Uterus (tissue), 4 donors: ENCODE measurements around the gene KCNIP1. TPM values are rescaled to one million over a fixed set of nuclear protein-coding genes. Genes with fewer than 3 reads are reported as not detected.

Source experiments
- DNase-seq, 2 donors: peaks; one replicate each; pipeline ENCODE4 v3.0.0-alpha.2; 2019 to 2020
- H3K27ac ChIP-seq, 2 donors: fragments of 200-600 bp; sonication (generic); 1 replicate in 1 of 2; 2 replicates in 1 of 2; pipeline ENCODE4 v1.5.1; 2016 to 2018
- H3K27me3 ChIP-seq, 2 donors: fragments of 200-600 bp; sonication (generic); one replicate each; pipeline ENCODE4 v1.5.1; 2018 to 2019; ENCODE audit warnings: control low read depth in 1 of 2
- H3K36me3 ChIP-seq, 2 donors: fragments of 200-600 bp; sonication (generic); one replicate each; pipeline ENCODE4 v1.5.1; 2019; ENCODE audit warnings: control low read depth in 1 of 2
- H3K4me1 ChIP-seq, 2 donors: fragments of 200-600 bp; sonication (generic); one replicate each; pipeline ENCODE4 v1.5.1; 2018 to 2019; ENCODE audit warnings: control low read depth in 1 of 2
- H3K4me3 ChIP-seq, 2 donors: fragments of 200-600 bp; sonication (generic); 1 replicate in 1 of 2; 2 replicates in 1 of 2; pipeline ENCODE4 v1.5.1; 2018 to 2019; ENCODE audit warnings: mild to moderate bottlenecking in 1 of 2
- H3K9me3 ChIP-seq, 2 donors: fragments of 200-600 bp; sonication (generic); one replicate each; pipeline ENCODE4 v1.5.1; 2019; ENCODE audit warnings: control low read depth in 1 of 2
- POLR2A ChIP-seq, 2 donors: fragments of 450-650 bp; IDR thresholded peaks; one replicate each; pipeline ENCODE4 v1.6.1; 2016; ENCODE audit warnings: antibody characterized with exemption in 2 of 2, mild to moderate bottlenecking in 1 of 2, moderate library complexity in 1 of 2
- intact Hi-C: fragments of 100-400 bp; cut with DNase I; formaldehyde crosslinking; loops from one replicate; pipeline ENCODE4 v1.15.1; 2023; ENCODE audit warnings: low total_unique reads
- total RNA-seq, 4 donors: library from RNA; depleted of rRNA in 3 of 4; stranded (reverse); fragments of >200 nt in 3 of 4; gene quantifications; one replicate each; pipeline versions ENCODE4 v1.1.0 to v1.2.4, GENCODE V29; 2014 to 2023
- TF ChIP-seq, protein P1 (sequence below), 4 experiments: fragments of 200-600 bp in 2 of 4; fragments of 450-650 bp in 2 of 4; sonication (generic) in 2 of 4; IDR thresholded peaks; one replicate each; pipeline ENCODE4 v1.5.1; 2016 to 2019; ENCODE audit warnings: antibody characterized with exemption in 4 of 4, mild to moderate bottlenecking in 2 of 4, moderate library complexity in 1 of 4
- donor health status: DM: yes; HTN: yes; CAD: no.

The KCNIP1 gene
- total RNA-seq, 4 donors from 2014 or later, result 1.3 to 7.0 (median 3.9) TPM

- intact Hi-C loops, result no loop called here
- no peak overlapping the region for H3K27ac ChIP-seq
- no peaks in the 10 kb centered on the region for H3K4me1 ChIP-seq
- no peak for DNase-seq
- H3K4me3 ChIP-seq, result no peak overlapping the region
- no peaks in the 10 kb centered on the region for H3K9me3 ChIP-seq
- H3K27me3 ChIP-seq, result no peaks in the 10 kb centered on the region
- TF ChIP-seq, protein P1, sequence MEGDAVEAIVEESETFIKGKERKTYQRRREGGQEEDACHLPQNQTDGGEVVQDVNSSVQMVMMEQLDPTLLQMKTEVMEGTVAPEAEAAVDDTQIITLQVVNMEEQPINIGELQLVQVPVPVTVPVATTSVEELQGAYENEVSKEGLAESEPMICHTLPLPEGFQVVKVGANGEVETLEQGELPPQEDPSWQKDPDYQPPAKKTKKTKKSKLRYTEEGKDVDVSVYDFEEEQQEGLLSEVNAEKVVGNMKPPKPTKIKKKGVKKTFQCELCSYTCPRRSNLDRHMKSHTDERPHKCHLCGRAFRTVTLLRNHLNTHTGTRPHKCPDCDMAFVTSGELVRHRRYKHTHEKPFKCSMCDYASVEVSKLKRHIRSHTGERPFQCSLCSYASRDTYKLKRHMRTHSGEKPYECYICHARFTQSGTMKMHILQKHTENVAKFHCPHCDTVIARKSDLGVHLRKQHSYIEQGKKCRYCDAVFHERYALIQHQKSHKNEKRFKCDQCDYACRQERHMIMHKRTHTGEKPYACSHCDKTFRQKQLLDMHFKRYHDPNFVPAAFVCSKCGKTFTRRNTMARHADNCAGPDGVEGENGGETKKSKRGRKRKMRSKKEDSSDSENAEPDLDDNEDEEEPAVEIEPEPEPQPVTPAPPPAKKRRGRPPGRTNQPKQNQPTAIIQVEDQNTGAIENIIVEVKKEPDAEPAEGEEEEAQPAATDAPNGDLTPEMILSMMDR (IDR thresholded peaks at IDR 0.05), result no peak
- no peak for TF ChIP-seq POLR2A (IDR thresholded peaks at IDR 0.05)
- H3K36me3 ChIP-seq, result no peaks in the 10 kb centered on the region
Measured at GRCh38 chr5:170678811-170679210, 175.0 kb downstream of the KCNIP1 start.

DNA sequence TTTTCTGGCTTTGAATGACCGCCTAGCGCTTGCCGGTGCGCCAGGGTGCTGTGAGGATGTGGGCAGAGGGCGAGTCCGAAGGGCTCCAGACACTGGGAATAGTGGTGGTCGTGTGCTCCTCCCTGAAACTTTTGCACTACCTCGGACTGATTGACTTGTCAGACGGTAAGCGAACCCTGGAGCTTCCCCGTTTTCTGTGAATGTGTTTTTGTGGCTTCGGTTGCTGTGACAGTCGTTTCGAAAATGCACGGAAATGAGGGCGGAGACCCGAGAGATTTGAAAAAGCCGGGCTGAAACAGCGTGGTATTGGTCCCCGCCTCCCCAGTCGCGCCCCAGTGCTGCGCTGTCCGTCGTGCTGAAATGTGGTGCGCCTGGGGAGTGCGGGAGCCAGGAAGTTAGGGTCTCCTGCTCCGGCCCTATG, 177.2 kb downstream of the KCNIP1 start:
- TF ChIP-seq, protein P1 (IDR thresholded peaks at IDR 0.05), result no peak
- TF ChIP-seq POLR2A (IDR thresholded peaks at IDR 0.05), result no peak
- Histone ChIP-seq H3K9me3 (no peaks in the 10 kb centered on the region), H3K36me3 (no peaks in the 10 kb centered on the region), H3K27me3 (no peaks in the 10 kb centered on the region), H3K4me3 (no peak overlapping the region), H3K27ac (no peak overlapping the region), H3K4me1 (no peaks in the 10 kb centered on the region)
- intact Hi-C loops, result no loop called here
- DNase-seq, result no peak

- no peak overlapping the region for H3K27ac ChIP-seq
- H3K9me3 ChIP-seq, result no peaks in the 10 kb centered on the region
- no peaks in the 10 kb centered on the region for H3K4me1 ChIP-seq
- no peaks in the 10 kb centered on the region for H3K36me3 ChIP-seq
- intact Hi-C loops, result no loop called here
- DNase-seq, result no peak
- TF ChIP-seq, protein P1 (IDR thresholded peaks at IDR 0.05), result no peak
- no peak for TF ChIP-seq POLR2A (IDR thresholded peaks at IDR 0.05)
- no peaks in the 10 kb centered on the region for H3K27me3 ChIP-seq
- no peak overlapping the region for H3K4me3 ChIP-seq
Measured at GRCh38 chr5:170691657-170692056, 187.8 kb downstream of the KCNIP1 start.

DNA sequence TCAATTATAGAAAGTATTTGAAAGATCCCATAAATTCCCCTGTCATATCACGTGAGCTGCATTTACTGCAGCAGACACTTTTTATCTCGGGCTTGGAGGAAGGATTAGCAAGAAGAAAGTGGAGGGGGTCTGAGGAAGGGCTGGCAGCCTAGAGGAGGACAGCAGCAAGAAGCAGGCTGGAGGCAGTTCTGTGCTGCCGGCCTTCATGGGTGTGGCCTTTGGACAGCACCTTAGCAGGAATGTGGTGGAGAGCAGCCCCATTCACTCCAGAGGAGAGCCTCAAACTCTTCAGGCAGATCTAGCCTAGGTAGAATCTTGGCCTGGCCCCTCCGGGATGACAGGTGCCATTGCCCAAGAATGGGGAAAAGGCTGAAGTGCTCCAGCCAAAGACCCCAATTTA, 189.9 kb downstream of the KCNIP1 start:
- intact Hi-C loops, result no loop called here
- TF ChIP-seq, protein P1 (IDR thresholded peaks at IDR 0.05), result no peak
- no peak for TF ChIP-seq POLR2A (IDR thresholded peaks at IDR 0.05)
- H3K4me1 ChIP-seq, result no peaks in the 10 kb centered on the region
- H3K27ac ChIP-seq, result no peak overlapping the region
- H3K27me3 ChIP-seq, result no peaks in the 10 kb centered on the region
- no peaks in the 10 kb centered on the region for H3K9me3 ChIP-seq
- DNase-seq, result no peak
- H3K4me3 ChIP-seq, result no peak overlapping the region
- no peaks in the 10 kb centered on the region for H3K36me3 ChIP-seq

DNA sequence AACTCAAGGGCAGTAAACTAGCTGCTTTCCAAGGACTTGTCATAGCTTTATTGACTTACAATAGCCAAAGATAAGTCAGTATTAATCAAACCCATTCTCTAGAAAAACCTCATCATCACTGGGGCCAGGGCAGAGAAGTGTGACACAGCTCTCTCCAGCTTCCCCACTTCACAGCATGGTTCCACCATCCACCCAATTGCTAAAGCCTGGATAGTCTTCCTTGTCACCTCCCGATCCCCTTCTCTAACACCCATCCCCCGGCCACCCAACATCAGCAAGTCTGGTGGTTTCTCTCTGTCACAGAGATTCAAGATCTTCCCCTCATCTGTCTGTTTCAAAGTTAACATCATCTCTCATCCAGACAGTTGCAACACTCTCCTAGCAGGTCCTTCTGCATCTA, 191.1 kb downstream of the KCNIP1 start:
- H3K36me3 ChIP-seq, result no peaks in the 10 kb centered on the region
- intact Hi-C loops, result no loop called here
- no peak overlapping the region for H3K4me3 ChIP-seq
- TF ChIP-seq POLR2A (IDR thresholded peaks at IDR 0.05), result no peak
- TF ChIP-seq, protein P1 (IDR thresholded peaks at IDR 0.05), result no peak
- no peaks in the 10 kb centered on the region for H3K9me3 ChIP-seq
- DNase-seq, result no peak
- no peaks in the 10 kb centered on the region for H3K4me1 ChIP-seq
- H3K27me3 ChIP-seq, result no peaks in the 10 kb centered on the region
- no peak overlapping the region for H3K27ac ChIP-seq
